K562 (cell line): Measurements from ENCODE around the gene SHISA6. TPM values are rescaled to one million over a fixed set of nuclear protein-coding genes. Genes with fewer than 3 reads are reported as not detected.

ENCODE experiments used
- ATAC-seq: fragments of 200-7000 bp; cut with Tn5 transposase; 3 replicates; pipeline ENCODE4 v1.9.1; 2020; ENCODE audit warnings: moderate library complexity
- BruUV-seq: library from RNA; stranded (reverse); fragments of 400-500 nt; replicated peaks from 2 replicates; lab custom pipeline; 2021; lab: Mats Ljungman, UMichigan
- CTCF ChIA-PET: fragments of 300-600 bp; formaldehyde crosslinking; extraction: SDS; loops from one replicate; lab custom pipeline; 2021; ENCODE audit warnings: low intra/inter-chr PET ratio; lab: Yijun Ruan, JAX
- POLR2A ChIA-PET: fragments of 300-600, 350-650 bp; sonication (Branson Sonifier 250); formaldehyde crosslinking; extraction: SDS; loops from one replicate; lab custom pipeline; 2021; ENCODE audit warnings: antibody characterized with exemption, inconsistent platforms; lab: Yijun Ruan, JAX
- DNase-seq, 4 experiments: peaks; one replicate each; pipeline versions ENCODE4 v3.0.0 to v3.0.0-alpha.2; 2011 to 2018; ENCODE audit warnings: low spot score in 3 of 4, mixed read lengths in 3 of 4; ENCODE audit errors: extremely low read depth in 1 of 4
- FAIRE-seq: peaks from 2 replicates; lab custom pipeline; 2011; peaks lifted over from hg19 to GRCh38; lab: Jason Lieb, UNC
- H2AFZ ChIP-seq: 2 replicates; pipeline ENCODE4 v1.6.0; 2011; ENCODE audit warnings: low read depth, low read length, control low read depth, inconsistent platforms
- H3K27ac ChIP-seq: fragments of 200-600 bp; 3 replicates; pipeline ENCODE4 v1.8.0; 2011; ENCODE audit warnings: low read depth, mild to moderate bottlenecking, control low read depth, inconsistent platforms, low read length, moderate library complexity, mixed read lengths; ENCODE audit errors: extremely low read depth
- H3K27me3 ChIP-seq, 2 experiments: fragments of 300-600 bp in 1 of 2; 2 replicates in 1 of 2; 3 replicates in 1 of 2; pipeline versions ENCODE4 v1.6.0 to v1.8.0; 2011; ENCODE audit warnings: inconsistent platforms in 2 of 2, low read length in 2 of 2, mild to moderate bottlenecking in 1 of 2, mixed read lengths in 1 of 2, moderate library complexity in 1 of 2; ENCODE audit not compliant: control insufficient read depth in 2 of 2, insufficient read depth in 2 of 2
- H3K36me3 ChIP-seq: fragments of 300-600 bp; 3 replicates; pipeline ENCODE4 v1.8.0; 2011; ENCODE audit warnings: mild to moderate bottlenecking, low read length, inconsistent platforms; ENCODE audit not compliant: control insufficient read depth, insufficient read depth
- H3K4me1 ChIP-seq, 2 experiments: fragments of 200-600 bp in 1 of 2; replicated peaks in 1 of 2; 2 replicates in 1 of 2; 3 replicates in 1 of 2; pipeline versions ENCODE4 v1.5.1 to v1.8.0; 2011; ENCODE audit warnings: inconsistent platforms in 2 of 2, low read length in 2 of 2, mild to moderate bottlenecking in 1 of 2, mixed read lengths in 1 of 2, moderate library complexity in 1 of 2; ENCODE audit not compliant: control insufficient read depth in 2 of 2, insufficient read depth in 2 of 2
- H3K4me2 ChIP-seq: 2 replicates; pipeline ENCODE4 v1.6.1; 2011; ENCODE audit warnings: low read length, control low read depth, inconsistent platforms, mixed read lengths; ENCODE audit not compliant: insufficient read depth
- H3K4me3 ChIP-seq: fragments of 200-600 bp; sonication (generic), shearing (Covaris generic); 2 replicates; pipeline ENCODE4 v1.5.1; 2016; ENCODE audit warnings: control low read depth, inconsistent platforms
- H3K79me2 ChIP-seq: fragments of 200-600 bp; 3 replicates; pipeline ENCODE4 v1.8.0; 2011; ENCODE audit warnings: low read length, inconsistent platforms; ENCODE audit not compliant: control insufficient read depth, insufficient read depth
- H3K9ac ChIP-seq, 2 experiments: 2 replicates each; pipeline versions ENCODE4 v1.6.0 to v1.6.1; 2011; ENCODE audit warnings: low read depth in 2 of 2, low read length in 2 of 2, control low read depth in 1 of 2, inconsistent platforms in 1 of 2, mild to moderate bottlenecking in 1 of 2, mixed read lengths in 1 of 2; ENCODE audit not compliant: insufficient read depth in 1 of 2
- H3K9me1 ChIP-seq: one replicate; pipeline ENCODE4 v1.6.0; 2011; ENCODE audit warnings: inconsistent platforms, mild to moderate bottlenecking, low read length, moderate library complexity; ENCODE audit not compliant: control insufficient read depth, insufficient read depth
- H3K9me3 ChIP-seq: replicated peaks from 2 replicates; pipeline ENCODE4 v1.5.1; 2011; ENCODE audit warnings: low read depth, low read length, inconsistent platforms; ENCODE audit not compliant: control insufficient read depth, insufficient read depth
- H4K20me1 ChIP-seq: replicated peaks from 2 replicates; pipeline ENCODE4 v1.6.1; 2011; ENCODE audit warnings: low read length, inconsistent platforms, mixed read lengths; ENCODE audit not compliant: control insufficient read depth, insufficient read depth
- BHLHE40 ChIP-seq: IDR thresholded peaks from 2 replicates; pipeline ENCODE4 v1.6.1; 2011; ENCODE audit warnings: low read length, improper control_type of control experiment
- BRD9 ChIP-seq: fragments of 450-650 bp; IDR thresholded peaks from 2 replicates; pipeline ENCODE4 v1.6.1; 2018; ENCODE audit warnings: low read depth; ENCODE audit not compliant: partially characterized antibody
- CBX5 ChIP-seq: IDR thresholded peaks from 2 replicates; pipeline ENCODE4 v1.6.1; 2014; ENCODE audit warnings: low read depth, borderline replicate concordance
- EWSR1 ChIP-seq: fragments of 450-650 bp; IDR thresholded peaks from 2 replicates; pipeline ENCODE4 v1.6.1; 2018; ENCODE audit warnings: borderline replicate concordance, mild to moderate bottlenecking, low read depth, moderate library complexity; ENCODE audit not compliant: partially characterized antibody
- FOXJ3 ChIP-seq: sonication (generic); formaldehyde crosslinking; IDR thresholded peaks from 2 replicates; pipeline ENCODE4 v1.4.0; 2020; ENCODE audit warnings: mild to moderate bottlenecking, missing genetic modification reagents
- HDAC1 ChIP-seq, 2 experiments: fragments of 450-650 bp; IDR thresholded peaks; 2 replicates each; pipeline ENCODE4 v1.6.1; 2016 to 2017; ENCODE audit warnings: inconsistent platforms in 1 of 2, mild to moderate bottlenecking in 1 of 2, moderate library complexity in 1 of 2
- MAFG ChIP-seq: fragments of 450-650 bp; conservative IDR thresholded peaks from 2 replicates; pipeline ENCODE4 v1.6.1; 2016; ENCODE audit warnings: missing genetic modification characterization, missing compliant biosample characterization
- PATZ1 ChIP-seq: fragments of 250-450 bp; sonication (Bioruptor Pico); IDR thresholded peaks from 2 replicates; pipeline ENCODE4 v1.5.0; 2020; ENCODE audit warnings: mild to moderate bottlenecking, borderline replicate concordance
- POU5F1 ChIP-seq: fragments of 150-350 bp; IDR thresholded peaks from 2 replicates; pipeline ENCODE4 v1.6.1; 2014; ENCODE audit warnings: borderline replicate concordance, low read length, low read depth, mild to moderate bottlenecking; ENCODE audit not compliant: partially characterized antibody
- SMAD2 ChIP-seq: fragments of 150-350 bp; IDR thresholded peaks from 2 replicates; pipeline ENCODE4 v1.6.1; 2014; ENCODE audit warnings: low read depth, mild to moderate bottlenecking, low read length
- SMARCA4 ChIP-seq: fragments of 450-650 bp; IDR thresholded peaks from 2 replicates; pipeline ENCODE4 v1.6.1; 2016
- SNIP1 ChIP-seq: fragments of 450-650 bp; IDR thresholded peaks from 2 replicates; pipeline ENCODE4 v1.7.1; 2017; ENCODE audit warnings: low read depth, mild to moderate bottlenecking
- ZNF146 ChIP-seq: IDR thresholded peaks from one replicate; pipeline ENCODE4 v1.6.1; 2018; ENCODE audit warnings: missing compliant biosample characterization; ENCODE audit not compliant: unreplicated experiment
- WGBS: fragments of 100-300 bp; shearing (Covaris generic); methylation state at CpG from one replicate; pipeline ENCODE4 v1.1.6; 2016; ENCODE audit warnings: low coverage, mixed read lengths; ENCODE audit not compliant: insufficient coverage; ENCODE audit errors: missing lambda C conversion rate; 5-methylcytosine and 5-hydroxymethylcytosine counted together
- in situ Hi-C: fragments of 300-500 bp; cut with MboI; formaldehyde crosslinking; loops from 4 replicates; pipeline ENCODE4 v1.15.0; 2018; ENCODE audit warnings: inconsistent platforms, mixed read lengths
- intact Hi-C: fragments of 100-400 bp; cut with micrococcal nuclease; formaldehyde crosslinking; loops from 2 replicates; pipeline ENCODE4 v1.14.2; 2022
- polyA plus RNA-seq, 8 experiments: library from polyadenylated mRNA; depleted of rRNA in 4 of 8; stranded (reverse) in 5 of 8; unstranded in 3 of 8; fragments of >200 nt; fragmentation: Nextera tagmentation in 2 of 8; fragmentation: Illumina TruSeq in 1 of 8; extraction: Ambion mirVana in 2 of 8; extraction: Trizol in 1 of 8; gene quantifications; 2 replicates each; pipeline versions ENCODE4 v1.2.1 to v1.2.3, GENCODE V29; 2011 to 2014; ENCODE audit warnings: inconsistent platforms in 1 of 8, missing spikeins in 1 of 8
- total RNA-seq, 7 experiments: library from RNA; depleted of rRNA in 6 of 7; stranded (reverse); fragments of >200 nt in 6 of 7; fragmentation: Illumina TruSeq in 2 of 7; extraction: Trizol in 2 of 7; gene quantifications; 2 replicates each; pipeline versions ENCODE4 v1.2.1 to v1.2.3, GENCODE V29; 2011 to 2021; ENCODE audit warnings: low replicate concordance in 1 of 7

SHISA6 gene
- total and polyA plus RNA-seq, 9 of the 15 experiments (the other 6 are each of a cell fraction or from before 2014, with no cell fraction given) = not detected

GRCh38 chr17:11239379-11239970, 1.5 kb upstream of the SHISA6 start (continued):
- no peak for TF ChIP-seq CBX5

GRCh38 chr17:11240041-11240840, 772 bp upstream of the SHISA6 start:
- DNase-seq (no peak), FAIRE-seq (no peak), ATAC-seq (no peak)
- Histone ChIP-seq H4K20me1 (no peaks in the 10 kb centered on the region), H3K79me2 (no peaks in the 10 kb centered on the region), H3K9ac (no peak overlapping the region), H3K36me3 (no peaks in the 10 kb centered on the region), H3K4me2 (no peak overlapping the region), H3K9me3 (no peaks in the 10 kb centered on the region), H3K4me1 (no peaks in the 10 kb centered on the region), H3K27ac (no peak overlapping the region), H3K4me3 (no peak overlapping the region), H3K27me3 (no peaks in the 10 kb centered on the region), H3K9me1 (no peaks in the 10 kb centered on the region), H2AFZ (no peak overlapping the region)
- TF ChIP-seq MAFG (tag) = no peak
- TF ChIP-seq ZNF146 (CRISPR knock-in tag) = no peak
- TF ChIP-seq HDAC1 (IDR thresholded peaks at IDR 0.05) = no peak
- no peak for TF ChIP-seq EWSR1
- TF ChIP-seq SMARCA4 = no peak
- no peak for TF ChIP-seq BRD9
- TF ChIP-seq BHLHE40 = no peak
- no peak for TF ChIP-seq FOXJ3 (CRISPR knock-in tag)
- TF ChIP-seq POU5F1 = no peak
- TF ChIP-seq SNIP1 = no peak
- TF ChIP-seq SMAD2 = no peak
- no peak for TF ChIP-seq PATZ1 (CRISPR knock-in tag)
- POLR2A ChIA-PET = no interaction called here
- BruUV-seq = no TSS peak
- WGBS = no CpG with 5 or more reads among the region's 90 CpGs
- intact Hi-C loops = no loop called here
- CTCF ChIA-PET = no interaction called here
- in situ Hi-C loops = no loop called here
